Cerebellar cortex (tissue), 1 donor: Measurements from ENCODE around the gene HSPA12B.

Experiments
- DNase-seq: peaks from one replicate; pipeline ENCODE4 v3.0.0-alpha.2; 2015; ENCODE audit warnings: low spot score

Gene HSPA12B

DNA sequence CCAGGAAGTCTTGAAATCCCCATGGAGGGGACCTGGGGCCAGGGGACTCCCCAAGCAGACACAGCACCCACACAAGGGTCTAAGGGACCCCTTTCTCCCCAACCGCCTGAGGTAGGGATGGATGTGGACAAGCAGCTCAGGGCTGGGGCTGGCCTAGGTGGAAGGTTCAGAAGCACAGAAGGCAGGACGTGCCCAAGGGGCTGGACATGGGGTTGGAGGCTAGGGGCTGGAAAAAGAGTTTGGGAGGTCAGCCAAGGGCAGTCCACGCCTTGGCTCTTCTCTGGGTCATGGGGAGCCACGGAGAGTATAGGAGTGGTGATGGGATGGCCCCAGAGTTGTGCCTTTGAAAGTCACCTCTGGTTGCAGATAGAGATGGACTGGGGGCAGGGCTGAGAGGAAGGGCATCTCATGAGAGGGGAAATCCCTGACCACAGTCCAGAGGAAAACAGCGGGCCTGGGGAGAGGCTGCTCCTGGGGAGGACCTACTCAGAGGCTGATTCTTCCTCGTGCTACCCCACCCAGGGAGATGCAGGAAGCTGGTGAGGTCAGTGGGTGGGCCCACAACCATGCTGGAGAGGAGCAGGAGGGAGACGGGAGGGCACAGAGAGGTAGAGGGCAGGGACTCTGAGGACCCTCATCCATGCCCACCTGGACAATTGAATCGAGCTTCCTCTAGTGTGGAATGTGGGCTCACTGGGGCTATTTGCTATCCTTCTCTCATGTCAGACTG, 2.5 kb upstream of the HSPA12B start:
- no peak for DNase-seq

DNA sequence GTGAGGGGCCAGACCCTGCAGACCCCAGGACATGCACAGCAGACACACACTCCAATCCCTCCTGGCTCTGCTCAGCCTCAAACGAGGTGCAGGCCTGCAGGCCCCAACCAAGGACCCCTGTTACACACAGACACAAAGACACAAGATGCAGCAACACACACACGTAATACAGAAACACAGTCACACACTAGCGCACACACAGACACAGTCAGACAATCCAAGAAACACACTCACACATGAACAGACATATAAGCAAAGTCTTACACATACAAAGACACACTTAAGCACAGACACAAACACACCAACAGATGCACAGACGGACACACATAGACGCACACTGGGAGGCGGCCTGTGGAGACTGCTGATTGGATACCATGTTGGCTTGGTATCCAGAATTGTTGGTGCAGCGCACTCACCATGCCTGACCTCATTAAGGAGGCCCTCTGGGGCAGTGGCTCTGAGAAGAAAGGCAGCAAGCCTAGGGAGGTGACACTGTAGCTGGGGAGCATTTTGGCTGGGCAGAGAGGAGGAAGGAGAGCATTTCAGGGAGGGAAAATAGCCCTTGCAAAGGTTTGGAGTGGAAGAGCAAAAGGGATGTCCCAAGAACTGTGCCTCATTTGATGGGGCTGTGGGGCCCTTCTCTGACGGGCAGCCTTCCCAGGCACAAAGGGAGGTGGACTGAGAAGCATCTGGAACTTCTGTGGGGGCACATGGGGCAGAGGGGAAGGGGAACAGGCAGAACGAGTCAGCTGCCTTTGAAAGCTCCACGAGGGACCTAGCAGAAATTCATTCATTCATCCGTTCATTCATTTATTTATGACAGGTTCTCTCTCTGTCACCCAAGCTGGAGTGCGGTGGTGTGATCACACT, 1.4 kb upstream of the HSPA12B start:
- DNase-seq = no peak

DNA sequence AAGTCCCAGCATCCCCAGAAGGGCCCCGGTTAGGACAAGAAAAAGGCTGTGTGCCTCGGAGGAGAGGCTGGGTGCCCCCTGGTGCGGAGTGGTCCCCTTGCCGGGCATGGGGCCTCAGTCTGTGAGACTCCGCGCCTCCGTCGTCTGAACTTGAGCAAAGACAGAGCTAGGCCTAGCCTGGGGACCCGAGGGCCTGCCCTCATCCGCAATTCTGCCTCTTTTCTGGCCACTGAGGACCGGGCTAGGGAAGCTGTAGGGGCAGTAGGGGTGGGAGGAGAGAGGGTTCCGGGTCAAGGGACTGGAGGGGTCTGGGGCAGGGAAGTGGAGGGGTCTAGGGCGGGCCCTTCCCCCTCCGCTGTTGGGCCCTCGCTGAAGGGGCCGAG, 550 bp upstream of the HSPA12B start:
- no peak for DNase-seq

DNA sequence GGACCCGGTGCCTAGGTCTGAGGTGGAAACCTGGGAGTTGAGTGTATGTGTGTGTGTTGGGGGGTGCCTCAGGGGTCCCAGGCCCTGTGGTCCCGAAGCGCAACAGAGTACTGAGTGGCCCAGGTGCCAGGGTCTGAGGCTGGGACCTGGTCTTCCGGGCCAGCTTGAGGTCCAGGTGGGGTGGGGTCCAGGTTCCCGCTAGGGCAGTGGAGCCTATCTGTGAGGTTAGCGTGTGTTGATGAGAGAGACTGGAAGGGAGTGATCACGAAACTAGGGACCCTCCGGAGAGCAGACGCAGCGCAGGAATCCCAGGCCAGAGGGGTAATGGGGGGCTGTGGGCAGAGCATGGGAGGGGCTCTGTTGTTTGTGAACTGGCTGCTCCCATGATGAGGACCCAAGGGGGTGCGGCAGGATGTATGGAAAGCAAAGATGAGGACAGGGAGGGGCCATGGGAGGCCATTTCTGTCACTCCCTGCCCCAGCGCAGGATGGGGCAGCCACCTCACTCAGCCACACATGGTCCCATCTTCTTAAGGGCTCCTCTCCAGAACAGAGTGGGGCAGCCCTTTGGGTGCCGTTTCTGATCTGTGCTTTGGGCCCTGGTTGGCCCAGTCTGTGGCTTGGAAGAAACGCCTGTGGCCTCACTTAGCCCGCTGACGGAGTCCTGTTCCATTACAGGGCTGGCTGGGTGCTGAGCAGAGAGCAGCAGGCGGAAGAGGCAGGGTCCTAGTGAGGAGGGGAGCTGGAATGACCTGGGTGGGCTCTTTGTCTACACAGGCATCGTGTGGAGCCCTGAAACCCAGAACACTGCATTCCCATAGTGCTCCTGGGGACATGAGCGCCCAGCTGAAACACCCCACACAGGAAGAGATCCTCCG, 872 bp downstream of the HSPA12B start:
- DNase-seq = no peak

DNA sequence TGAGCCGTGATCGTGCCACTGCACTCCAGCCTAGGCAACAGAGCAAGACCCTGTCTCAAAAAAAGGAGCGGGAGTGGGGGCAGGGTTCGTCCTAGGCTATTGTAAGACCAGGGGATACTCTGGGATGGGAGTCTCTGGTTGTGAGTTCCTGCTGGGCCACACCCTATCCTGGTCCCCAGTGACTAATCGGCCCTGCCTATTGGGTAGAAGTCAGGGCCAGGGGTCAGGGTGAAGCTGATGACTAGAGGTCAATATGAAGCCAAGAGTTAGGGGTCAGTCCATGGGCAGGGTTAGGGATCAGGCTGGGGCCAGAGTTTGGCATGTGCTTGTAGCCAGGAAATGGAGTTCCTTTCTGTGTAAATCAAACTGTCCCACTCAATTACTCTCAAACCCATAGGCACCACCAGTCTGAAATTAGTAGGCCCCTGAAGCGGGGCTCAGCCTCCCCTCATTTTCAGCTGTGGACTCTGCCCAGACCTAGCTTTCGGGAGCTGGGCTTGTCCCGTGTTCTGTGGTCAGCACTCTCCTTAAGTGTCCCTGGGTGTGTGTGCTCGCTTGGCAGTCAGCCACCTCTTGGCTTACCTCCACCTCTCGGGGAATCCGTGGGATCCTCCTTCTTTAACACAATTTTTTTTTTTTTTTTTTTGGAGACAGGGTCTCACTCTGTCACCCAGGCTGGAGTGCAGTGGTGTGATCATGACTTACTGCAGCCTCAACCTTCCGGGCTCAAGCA, 1.8 kb downstream of the HSPA12B start:
- no peak for DNase-seq

DNA sequence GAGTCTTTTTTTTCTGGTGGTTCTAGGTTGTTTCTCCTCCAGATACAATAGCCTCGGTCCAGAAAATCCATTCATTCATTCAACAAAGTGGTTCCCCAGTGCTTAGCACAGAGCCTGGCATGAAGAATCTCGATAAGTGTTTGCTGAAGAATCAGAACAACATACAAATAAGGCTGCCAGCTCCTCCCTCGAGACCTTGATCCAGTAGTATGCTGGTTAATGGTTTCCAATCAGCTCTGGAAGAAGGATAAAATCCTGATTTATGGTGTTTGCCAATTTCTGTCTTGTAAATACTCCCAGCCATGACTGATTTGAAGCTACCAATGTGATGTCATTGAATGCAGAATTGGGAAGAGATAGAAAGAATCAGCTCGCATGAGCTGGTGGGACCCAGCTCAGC, 3.3 kb downstream of the HSPA12B start:
- DNase-seq = no peak

DNA sequence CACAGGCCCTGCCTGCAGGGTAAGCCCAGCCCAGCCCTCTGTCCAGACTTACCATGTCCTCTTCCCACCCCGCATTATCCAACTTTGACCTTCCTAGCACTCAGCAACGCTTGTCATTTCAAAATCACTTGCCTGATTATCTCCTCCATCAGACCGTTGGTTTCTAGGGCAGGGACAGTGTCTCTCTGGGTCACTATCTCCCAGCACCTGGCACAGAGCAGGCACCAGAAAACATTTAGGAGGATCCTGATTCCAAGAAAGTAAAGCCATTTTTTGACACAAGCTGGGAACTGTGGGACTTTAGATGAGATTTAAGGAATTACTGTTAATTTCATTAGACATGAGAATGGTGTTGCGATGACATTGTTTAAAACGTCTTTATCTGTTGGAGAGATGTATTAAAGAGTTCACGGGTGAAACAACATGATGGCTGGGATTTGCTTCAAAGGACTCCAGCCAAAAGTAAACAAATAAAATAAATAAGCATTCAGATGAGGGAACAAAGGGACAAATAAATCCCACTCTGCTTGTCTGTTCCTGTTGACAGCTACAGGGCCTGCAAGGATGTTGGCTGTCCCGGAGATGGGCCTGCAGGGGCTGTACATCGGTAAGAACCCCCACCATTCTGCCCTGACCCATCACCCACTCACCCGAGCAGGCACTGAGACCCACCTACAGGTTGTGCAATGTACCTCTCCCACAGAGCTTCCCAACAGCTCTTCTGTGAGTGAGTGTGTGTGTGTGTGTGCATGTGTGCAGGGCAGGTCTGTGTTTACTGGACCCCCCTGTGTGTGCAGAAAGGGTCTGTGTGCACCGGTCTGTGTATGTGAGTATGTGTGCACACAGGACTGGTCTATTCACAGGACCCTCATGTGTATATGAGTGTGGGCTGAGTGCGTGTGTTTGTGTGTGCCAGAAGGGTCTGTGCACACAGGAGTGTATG, 5.9 kb downstream of the HSPA12B start:
- DNase-seq = no peak

DNA sequence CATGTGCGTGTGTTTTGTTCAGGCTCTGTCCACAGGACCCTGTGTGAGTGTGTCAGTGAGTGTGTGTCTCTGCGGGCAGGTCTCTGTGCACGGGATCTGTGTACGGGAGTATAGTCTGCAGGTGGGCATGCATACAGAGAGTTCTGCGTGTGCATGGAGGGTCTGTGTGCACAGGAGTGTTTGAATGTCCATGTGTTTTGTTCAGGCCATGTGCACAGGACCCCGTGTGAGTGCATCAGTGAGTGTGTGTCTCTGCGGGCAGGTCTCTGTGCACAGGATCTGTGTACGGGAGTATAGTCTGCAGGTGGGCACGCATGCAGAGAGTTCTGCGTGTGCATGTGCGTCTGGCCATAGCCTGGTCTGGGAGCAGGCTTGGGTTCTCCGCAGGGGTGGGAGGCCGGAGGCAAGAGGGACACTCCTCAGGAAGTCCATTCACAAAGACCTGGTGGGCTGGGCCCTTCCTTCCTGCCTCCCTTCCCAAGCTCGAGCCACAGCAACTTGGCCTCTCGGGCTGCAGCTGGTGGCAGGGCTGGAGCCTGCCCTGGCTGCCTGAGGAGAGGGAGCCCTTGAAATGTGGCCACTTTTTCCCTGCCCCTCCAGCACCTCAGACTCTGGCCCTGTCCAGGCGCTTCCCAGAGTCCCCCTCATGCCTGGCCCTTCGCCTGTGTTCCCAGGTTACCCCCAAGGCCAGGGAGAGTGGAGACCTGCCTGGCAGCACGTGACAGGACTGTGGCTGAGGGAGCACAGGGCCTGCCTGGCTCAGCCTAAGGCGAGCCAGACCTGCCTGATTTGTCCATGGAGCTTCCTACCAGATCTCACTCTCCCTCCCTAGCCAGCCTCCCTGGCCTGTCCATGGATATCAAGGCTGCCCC, 6.8 kb downstream of the HSPA12B start:
- DNase-seq = no peak

DNA sequence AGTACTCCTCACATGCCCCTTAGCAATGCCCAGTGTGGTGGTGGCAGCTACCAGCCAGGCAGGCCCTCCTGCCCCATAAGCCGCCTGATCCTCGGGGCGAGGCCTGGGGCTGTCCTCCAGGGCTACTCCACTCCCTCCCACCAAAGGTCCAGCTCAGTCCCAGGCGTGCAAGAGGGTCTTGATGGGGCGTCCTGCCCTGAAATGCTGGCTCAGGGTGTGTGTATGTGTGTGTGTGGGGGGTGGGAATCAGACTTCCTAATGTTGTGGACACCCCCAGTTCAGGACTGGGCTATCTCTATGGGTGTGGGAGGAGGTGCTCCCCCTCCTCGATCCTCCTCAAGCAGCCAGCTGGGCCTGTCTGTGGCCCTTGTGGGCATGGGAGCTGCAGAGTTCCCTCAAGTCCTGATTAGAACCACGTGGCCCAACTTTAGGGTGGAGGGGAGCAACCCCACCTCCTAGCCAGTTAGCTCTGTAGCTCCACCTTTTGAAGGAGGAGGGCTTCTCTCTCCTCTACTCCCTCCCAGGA, 7.5 kb downstream of the HSPA12B start:
- no peak for DNase-seq

DNA sequence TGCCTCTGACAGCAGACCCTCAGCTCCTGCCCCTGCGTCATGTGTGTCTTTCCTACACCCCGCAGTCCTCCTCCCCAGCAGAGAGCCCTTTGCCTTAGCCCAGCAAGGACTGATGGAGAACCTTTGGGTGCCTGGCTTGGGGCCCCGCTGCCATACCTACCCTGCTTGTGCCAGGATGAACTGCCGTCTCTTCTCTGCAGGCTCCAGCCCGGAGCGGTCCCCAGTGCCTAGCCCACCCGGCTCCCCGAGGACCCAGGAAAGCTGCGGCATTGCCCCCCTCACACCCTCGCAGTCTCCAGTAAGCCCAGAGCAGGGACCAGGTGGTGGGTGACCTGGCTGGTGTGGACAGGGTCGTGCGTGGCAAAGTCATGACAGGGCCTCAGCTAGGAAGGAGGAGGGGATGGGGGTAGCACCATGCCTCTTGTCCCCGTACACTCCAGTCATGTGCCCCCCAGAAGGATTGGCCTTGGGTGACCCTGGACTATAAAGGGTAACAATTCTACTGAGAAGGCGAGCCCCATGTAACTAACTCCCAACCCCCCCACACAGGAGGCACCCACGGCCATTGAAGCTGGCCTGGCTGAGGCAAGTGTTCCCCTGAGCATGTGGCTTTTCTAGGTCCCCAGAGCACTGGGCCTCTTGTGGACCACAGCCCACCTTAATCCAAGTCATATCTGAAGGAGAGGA, 8.3 kb downstream of the HSPA12B start:
- no peak for DNase-seq

DNA sequence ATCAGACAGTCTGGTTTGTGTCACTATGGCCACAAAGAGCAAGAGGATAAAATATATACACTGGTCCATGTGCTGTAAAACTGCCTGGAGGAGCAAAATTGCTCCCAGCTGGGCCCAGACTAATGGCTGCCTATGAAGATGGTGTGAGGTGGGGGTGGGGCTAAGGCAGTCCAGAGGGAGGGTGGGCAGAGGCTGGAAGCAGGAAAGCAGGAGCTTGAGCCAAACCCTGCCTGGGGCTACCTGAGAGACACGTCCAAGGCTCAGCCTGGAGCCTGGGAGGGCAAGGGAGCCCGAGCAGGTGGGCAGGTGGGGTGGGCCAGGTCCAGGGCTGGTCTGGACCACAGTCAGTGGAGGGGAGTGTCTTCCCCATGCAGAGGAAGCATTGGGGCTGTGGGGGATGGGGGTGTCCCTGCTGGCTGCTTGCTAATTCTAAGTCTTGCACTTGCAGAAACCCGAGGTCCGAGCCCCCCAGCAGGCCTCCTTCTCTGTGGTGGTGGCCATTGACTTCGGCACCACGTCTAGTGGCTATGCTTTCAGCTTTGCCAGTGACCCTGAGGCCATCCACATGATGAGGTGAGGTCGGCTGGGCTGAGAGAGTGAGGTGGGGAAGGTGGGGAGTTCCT, 9.5 kb downstream of the HSPA12B start:
- DNase-seq = no peak

DNA sequence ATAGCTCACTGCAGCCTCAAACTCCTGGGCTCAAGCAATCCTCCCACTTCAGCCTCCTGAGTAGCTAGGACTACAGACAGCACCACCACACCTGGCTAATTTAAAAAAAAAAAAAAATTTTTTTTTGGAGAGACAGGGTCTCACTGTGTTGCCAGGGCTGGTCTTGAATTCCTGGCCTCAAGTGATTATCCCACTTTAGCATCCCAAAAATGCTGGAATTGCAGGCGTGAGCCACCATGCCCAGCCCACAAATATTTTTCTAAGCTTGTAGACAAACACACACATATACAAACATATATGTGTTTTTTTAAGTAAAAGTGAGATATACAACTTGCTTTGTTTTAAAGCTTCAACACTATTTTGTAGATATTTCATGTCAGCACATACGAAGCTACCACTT, 10.8 kb downstream of the HSPA12B start:
- DNase-seq = no peak

DNA sequence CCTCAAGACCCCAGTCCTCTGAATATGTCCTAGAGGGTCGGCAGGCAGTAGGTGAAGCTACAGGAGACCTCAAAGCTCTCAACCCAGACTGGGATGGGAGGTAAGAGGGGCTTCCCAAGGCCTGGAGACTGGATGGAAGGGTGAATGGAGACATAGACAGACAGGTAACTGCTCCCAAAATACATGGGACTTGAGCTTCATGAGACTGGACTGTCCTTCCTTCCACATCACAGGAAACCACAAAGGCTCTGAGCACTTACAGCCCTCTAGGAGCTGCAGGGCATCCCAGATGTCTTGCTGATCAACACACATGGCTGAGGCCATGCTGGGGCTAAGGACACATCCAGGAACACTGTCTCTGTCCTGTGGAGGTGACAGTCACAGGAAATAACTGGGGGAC, 11.6 kb downstream of the HSPA12B start:
- no peak for DNase-seq

DNA sequence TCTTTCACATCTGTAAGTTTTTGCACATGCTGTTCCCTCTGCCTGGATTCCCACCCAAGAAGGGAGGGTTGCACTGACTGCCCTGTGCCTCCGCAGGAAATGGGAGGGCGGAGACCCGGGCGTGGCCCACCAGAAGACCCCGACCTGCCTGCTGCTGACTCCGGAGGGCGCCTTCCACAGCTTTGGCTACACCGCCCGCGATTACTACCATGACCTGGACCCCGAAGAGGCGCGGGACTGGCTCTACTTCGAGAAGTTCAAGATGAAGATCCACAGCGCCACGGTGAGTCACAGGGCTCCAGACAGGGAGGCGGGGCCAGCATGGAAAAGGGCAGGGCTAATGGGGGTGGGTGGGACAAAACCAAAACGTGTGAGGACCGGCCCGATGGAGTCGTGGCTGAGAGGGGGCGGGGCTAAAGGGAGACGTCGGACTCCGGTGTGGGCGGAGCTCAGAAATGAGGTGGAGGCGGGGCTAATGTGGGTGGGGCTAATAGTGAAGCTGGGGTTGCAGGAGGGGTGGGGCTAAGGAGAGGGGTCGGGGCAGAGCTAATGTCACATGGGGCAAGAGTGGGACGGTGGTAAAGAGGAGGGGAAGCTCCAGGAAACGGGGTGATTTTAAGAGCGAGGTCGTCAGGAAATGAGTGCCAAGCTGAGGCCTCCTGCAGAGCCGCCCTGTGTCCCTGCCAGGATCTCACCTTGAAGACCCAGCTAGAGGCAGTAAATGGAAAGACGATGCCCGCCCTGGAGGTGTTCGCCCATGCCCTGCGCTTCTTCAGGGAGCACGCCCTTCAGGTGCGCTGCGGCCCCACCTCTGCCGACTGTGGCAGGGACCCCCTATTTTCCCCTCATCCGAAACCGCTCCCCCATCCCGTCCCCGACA, 12.6 kb downstream of the HSPA12B start:
- no peak for DNase-seq

DNA sequence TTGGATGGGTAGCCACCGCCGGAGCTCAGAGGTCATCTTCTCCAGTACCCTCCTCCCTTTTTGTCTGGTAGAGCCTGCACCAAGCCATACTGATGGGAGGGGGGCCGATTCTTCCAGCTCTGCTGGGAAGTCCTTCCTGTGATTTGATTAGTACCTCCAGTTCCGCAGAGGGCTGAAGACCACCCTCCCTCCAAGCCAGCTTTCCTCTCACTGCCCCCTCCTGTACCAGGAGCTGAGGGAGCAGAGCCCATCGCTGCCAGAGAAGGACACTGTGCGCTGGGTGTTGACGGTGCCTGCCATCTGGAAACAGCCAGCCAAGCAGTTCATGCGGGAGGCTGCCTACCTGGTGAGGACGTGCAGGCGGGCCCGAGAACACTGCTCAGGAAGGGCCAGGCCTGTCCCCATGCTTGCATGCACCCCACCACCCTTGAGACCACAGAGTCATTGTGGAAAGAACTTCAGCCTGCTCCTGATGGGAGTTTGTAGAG, 13.2 kb downstream of the HSPA12B start:
- no peak for DNase-seq

DNA sequence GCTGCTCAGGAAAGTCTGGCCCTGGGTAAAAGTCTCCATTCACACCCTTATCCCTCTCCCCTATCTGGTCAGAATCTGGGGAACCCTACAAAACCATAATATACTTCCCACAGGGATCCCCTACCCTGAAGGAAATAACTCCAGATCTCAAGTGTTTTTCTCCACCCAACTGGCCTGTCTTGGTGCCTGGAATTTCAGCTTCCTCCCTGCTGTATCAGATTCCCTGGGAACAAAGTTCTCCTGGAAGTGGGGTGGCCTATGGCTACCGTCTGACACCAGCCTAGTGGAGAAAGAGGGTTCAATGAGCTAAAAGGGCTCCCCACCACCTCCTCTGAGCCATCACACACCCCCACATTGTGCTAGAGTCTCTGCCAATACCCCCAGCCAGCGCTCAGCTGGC, 15.0 kb downstream of the HSPA12B start:
- DNase-seq = no peak

DNA sequence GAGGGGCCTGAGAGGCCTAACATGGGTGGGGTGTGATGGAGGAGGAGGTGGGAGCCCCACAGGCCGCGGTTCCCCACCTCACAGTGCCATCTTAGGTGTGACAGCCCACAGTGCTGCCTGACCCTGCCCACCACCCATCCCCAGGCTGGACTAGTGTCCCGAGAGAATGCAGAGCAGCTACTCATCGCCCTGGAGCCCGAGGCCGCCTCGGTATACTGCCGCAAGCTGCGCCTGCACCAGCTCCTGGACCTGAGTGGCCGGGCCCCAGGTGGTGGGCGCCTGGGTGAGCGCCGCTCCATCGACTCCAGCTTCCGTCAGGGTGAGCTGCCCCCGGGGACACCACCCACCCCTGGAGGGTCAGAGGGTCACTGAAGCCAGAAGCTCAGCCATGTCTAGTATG, 15.6 kb downstream of the HSPA12B start:
- no peak for DNase-seq
